Thoracic aorta (tissue), 2 donors: ENCODE measurements around the gene ARPC3. TPM values are rescaled to one million over a fixed set of nuclear protein-coding genes. Genes with fewer than 3 reads are reported as not detected.
"Not testable (repeated sequence)": the region's sequence is repeated elsewhere in the genome, so short reads cannot be mapped to it uniquely, and the experiment has no call there.

Experiments used
- ATAC-seq: fragments of 150-250 bp; one replicate; pipeline ENCODE4 v1.8.0; 2017; ENCODE audit warnings: low read depth; ENCODE audit not compliant: insufficient number of reproducible peaks, low FRiP score
- DNase-seq: peaks from one replicate; pipeline ENCODE4 v3.0.0-alpha.2; 2020; ENCODE audit warnings: low spot score
- H3K27ac ChIP-seq, 2 donors: fragments of 200-600 bp; sonication (generic); 1 replicate in 1 of 2; 2 replicates in 1 of 2; pipeline ENCODE4 v1.5.1; 2016; ENCODE audit warnings: mild to moderate bottlenecking in 2 of 2, moderate library complexity in 2 of 2
- H3K27me3 ChIP-seq: fragments of 200-600 bp; sonication (generic); replicated peaks from 2 replicates; pipeline ENCODE4 v1.6.0; 2016; ENCODE audit warnings: mild to moderate bottlenecking; ENCODE audit not compliant: insufficient read depth
- H3K36me3 ChIP-seq: fragments of 200-600 bp; sonication (generic); one replicate; pipeline ENCODE4 v1.5.1; 2016
- H3K4me1 ChIP-seq, 2 donors: fragments of 200-600 bp; sonication (generic); 1 replicate in 1 of 2; 2 replicates in 1 of 2; pipeline versions ENCODE4 v1.5.1 to v1.6.0; 2016; ENCODE audit warnings: low read depth in 2 of 2, mild to moderate bottlenecking in 1 of 2; ENCODE audit not compliant: control insufficient read depth in 1 of 2
- H3K4me3 ChIP-seq: fragments of 200-600 bp; sonication (generic); 2 replicates; pipeline ENCODE4 v1.5.1; 2016; ENCODE audit warnings: mild to moderate bottlenecking
- H3K9me3 ChIP-seq: fragments of 200-600 bp; sonication (generic); 2 replicates; pipeline ENCODE4 v1.5.1; 2016
- CTCF ChIP-seq: fragments of 200-600 bp; sonication (generic); IDR thresholded peaks from one replicate; pipeline ENCODE4 v1.5.1; 2019; ENCODE audit warnings: antibody characterized with exemption
- total RNA-seq, 2 donors: library from RNA; depleted of rRNA; stranded (reverse); fragments of >200 nt; gene quantifications; one replicate each; pipeline versions ENCODE4 v1.1.0 to v1.2.3, GENCODE V29; 2016

The ARPC3 gene
- total RNA-seq, 2 donors from 2014 or later = 152 to 247 TPM

DNA sequence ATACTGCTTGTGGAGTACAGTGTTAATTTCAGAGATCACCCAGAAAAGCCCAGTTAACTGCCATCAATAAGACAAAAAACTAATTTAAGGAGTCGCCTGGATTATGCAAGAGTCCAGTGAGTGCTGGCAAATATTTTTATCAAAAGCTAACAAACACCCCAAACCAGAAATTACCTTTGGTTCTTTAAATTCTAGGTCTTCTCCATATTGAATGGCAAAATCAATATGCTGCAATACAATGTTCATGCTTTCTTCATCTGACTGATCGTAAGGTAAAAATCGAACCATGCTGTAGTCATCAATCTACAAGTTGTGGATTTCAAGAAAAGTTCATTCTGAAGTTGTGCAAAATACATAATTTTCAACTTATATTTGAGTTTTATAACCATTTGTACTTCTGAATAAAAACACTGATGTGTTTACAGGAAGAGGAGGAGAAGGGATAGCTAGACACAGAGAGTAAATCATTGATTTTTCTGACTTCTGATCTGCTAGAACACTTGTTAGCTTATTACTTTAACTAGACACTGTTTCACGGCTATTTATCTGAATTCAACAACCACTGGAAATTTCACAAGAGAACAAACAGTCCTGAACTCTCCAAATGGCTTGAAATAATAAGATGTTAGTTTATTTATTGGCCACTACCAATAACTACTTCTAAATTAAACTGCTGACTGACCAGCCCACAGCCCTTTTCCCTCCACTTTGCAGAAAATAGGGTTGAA is 3.6 kb upstream of the ARPC3 start:
- ATAC-seq (no peak), DNase-seq (no peak)
- TF ChIP-seq CTCF = no peak
- no peak overlapping the region for H3K4me3 ChIP-seq
- H3K27ac ChIP-seq = no peak overlapping the region
- H3K4me1 ChIP-seq = peaks cover 5 to 8% of the 10 kb centered on the region in 2 donors
- no peaks in the 10 kb centered on the region for H3K27me3 ChIP-seq
- peaks cover 21% of the 10 kb centered on the region for H3K36me3 ChIP-seq
- H3K9me3 ChIP-seq = no peaks in the 10 kb centered on the region

DNA sequence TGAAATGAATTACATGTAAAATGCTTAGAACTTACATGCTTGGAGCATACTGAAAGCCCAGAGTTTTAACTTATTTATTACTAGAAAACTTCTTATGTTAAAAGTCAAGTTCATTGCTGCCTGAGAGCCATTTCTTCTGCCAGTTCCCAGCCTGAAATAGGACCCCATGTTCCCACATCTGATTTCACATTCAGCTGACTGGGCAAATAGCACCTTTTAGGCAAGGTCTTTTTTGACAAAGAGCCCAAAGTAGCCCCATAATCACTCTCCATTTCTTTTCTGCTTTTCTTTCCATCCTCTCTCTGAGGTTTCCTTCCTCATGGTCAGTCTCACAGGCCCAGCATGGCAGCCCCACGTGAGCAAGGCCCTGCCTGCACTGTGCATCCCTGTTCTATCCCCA is 1.1 kb upstream of the ARPC3 start:
- ATAC-seq (no peak), DNase-seq (no peak)
- no peaks in the 10 kb centered on the region for H3K9me3 ChIP-seq
- H3K27me3 ChIP-seq = no peaks in the 10 kb centered on the region
- peaks cover 15 to 21% of the 10 kb centered on the region in 2 donors for H3K4me1 ChIP-seq
- peaks cover 20% of the 10 kb centered on the region for H3K36me3 ChIP-seq
- H3K4me3 ChIP-seq = no peak overlapping the region
- no peak for TF ChIP-seq CTCF
- H3K27ac ChIP-seq = no peak overlapping the region

- Histone ChIP-seq H3K4me3 (no peak overlapping the region), H3K36me3 (peaks cover 30% of the 10 kb centered on the region), H3K27ac (no peak overlapping the region), H3K9me3 (no peaks in the 10 kb centered on the region), H3K27me3 (no peaks in the 10 kb centered on the region), H3K4me1 (peaks cover 15 to 21% of the 10 kb centered on the region in 2 donors)
- DNase-seq = no peak
- no peak for TF ChIP-seq CTCF
- no peak for ATAC-seq
These were observed 5.7 kb downstream of the ARPC3 start for GRCh38 chr12:110444455-110444854.

DNA sequence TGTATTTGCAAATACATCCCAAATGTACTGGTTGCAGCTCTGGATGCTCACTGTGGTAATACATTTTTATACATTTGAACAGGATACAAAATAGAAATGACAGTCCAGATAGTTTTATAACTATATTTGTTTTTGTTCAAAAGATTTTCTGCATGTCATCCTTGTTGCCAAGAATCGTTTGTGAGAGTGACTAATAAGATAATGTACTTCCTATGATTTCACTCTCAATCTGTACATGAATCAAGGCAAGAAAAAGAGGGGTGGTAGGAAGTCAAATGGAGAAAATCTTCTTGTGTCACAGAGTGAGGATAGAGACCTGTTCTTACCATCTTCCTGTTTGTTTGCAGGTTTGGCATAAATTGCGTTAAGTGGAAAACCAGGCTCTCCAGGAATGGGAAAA is 13.9 kb downstream of the ARPC3 start:
- ATAC-seq (no peak), DNase-seq (no peak)
- Histone ChIP-seq H3K36me3 (peaks cover 43% of the 10 kb centered on the region), H3K27ac (no peak overlapping the region), H3K9me3 (no peaks in the 10 kb centered on the region), H3K27me3 (no peaks in the 10 kb centered on the region), H3K4me3 (no peak overlapping the region), H3K4me1 (no peaks in the 10 kb centered on the region)
- TF ChIP-seq CTCF = no peak

DNA sequence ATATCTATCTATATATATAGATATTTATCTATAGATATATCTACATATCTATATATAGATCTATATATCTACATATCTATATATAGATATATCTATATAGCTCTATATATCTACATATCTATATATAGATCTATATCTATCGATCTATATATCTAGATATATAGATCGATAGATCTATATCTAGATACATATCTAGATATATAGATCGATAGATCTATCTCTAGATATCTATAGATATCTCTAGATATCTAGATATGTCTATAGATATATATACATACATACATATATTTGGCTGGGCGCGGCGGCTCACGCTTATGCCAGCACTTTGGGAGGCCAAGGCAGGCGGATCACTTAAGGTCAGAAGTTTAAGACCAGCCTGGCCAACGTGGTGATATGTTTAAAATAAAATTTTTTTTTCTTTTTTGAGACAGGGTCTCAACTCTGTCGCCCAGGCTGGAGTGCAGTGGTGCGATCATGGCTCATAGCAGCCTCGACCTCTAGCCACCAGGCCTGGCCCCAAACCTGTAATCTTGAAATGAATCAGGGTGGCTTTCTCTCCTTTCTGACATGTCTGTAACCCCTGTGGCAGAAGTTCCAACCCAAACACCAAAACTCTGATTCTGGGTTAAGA is 18.1 kb downstream of the ARPC3 start:
- peak overlapping the region; percentile 78 for H3K4me3 ChIP-seq
- DNase-seq = no peak
- no peak overlapping the region for H3K27ac ChIP-seq
- peaks cover 15% of the 10 kb centered on the region for H3K36me3 ChIP-seq
- H3K9me3 ChIP-seq = no peaks in the 10 kb centered on the region
- ATAC-seq = no peak
- no peaks in the 10 kb centered on the region for H3K27me3 ChIP-seq
- no peaks in the 10 kb centered on the region for H3K4me1 ChIP-seq
- no peak for TF ChIP-seq CTCF

DNA sequence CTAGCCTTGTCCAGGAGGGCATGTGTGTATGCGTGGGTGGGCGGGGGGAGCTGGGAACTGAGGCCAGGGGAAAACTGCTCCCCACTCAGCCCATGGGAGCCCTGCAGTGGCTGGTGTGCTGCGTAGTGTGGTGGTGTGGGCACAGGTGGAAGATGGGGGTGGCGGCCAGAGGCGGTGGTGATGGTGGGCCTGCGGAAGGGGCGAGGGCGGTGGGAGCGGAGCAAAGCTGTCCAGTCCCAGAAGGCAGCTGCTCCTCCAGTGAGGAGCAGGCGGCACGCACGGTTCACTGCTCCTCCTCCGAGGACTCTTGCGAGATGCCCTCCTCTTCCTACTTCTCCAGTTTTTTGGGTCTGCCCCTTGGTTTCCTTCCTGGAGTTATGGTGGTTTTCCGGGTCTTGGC is 20.5 kb downstream of the ARPC3 start:
- not testable (repeated sequence) for H3K27ac ChIP-seq, H3K4me3 ChIP-seq, DNase-seq, H3K27me3 ChIP-seq, H3K4me1 ChIP-seq, H3K9me3 ChIP-seq, ATAC-seq, H3K36me3 ChIP-seq
